ENCODE results near the gene SOWAHC.
A peak's percentile ranks its signal among the peaks of the same experiment; 100 is the strongest.

The SOWAHC gene

DNA sequence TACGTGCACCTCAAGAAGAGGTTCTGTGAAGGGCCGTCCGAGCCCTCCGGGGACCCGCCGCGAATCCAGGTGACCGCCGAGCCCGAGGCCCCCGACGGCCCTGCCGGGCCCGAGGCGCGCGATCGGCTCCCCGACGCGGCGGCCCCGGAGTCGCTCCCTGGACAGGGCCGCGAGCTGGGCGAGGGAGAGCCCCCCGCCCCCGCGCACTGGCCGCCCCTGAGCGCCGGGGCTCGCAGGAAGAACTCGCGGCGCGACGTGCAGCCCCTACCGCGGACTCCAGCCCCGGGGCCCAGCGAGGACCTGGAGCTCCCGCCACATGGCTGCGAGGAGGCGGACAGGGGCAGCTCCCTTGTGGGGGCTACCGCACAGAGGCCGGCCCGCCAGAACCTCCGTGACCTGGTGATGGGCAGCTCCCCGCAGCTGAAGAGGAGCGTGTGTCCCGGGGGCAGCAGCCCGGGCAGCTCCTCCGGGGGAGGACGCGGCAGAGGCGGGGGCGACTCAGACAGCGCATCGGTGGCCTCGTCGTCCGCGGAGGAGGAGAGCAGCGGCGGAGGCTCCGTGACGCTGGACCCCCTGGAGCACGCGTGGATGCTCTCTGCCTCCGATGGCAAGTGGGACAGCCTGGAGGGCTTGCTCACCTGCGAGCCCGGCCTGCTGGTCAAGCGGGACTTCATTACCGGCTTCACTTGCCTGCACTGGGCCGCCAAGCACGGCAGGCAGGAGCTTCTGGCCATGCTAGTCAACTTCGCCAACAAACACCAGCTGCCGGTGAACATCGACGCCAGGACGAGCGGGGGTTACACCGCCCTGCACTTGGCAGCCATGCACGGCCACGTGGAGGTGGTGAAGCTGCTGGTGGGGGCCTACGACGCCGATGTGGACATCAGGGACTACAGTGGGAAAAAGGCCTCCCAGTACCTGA is 812 bp downstream of the SOWAHC start:
- Histone ChIP-seq H3K4me1 (ENCODE audit: control insufficient read depth, insufficient read depth, low read length) (peaks cover 7% of the 10 kb centered on the region), H3K4me3 (ENCODE audit: low read depth, low read length) (peak overlapping the region; percentile 62), H3K27ac (ENCODE audit: extremely low read depth, low read depth, low read length) (peak overlapping the region; percentile 95), H3K36me3 (ENCODE audit: control insufficient read depth in 2 of 2, insufficient read depth in 1 of 2, low read length in 2 of 2) (no peaks in the 10 kb centered on the region; a peak in 1 of 3 replicates), H3K9me3 (ENCODE audit: control insufficient read depth, insufficient read depth, low read depth, low read length) (no peaks in the 10 kb centered on the region)
- CTCF ChIA-PET: interaction anchor here (0.9 to 1.3 kb wide), 2 partner anchors 81 to 121 kb away, joined by 4 read pairs; no protein-coding TSS in a partner anchor
- POLR2A ChIA-PET: interaction anchor here (0.9 to 2.7 kb wide), 6 partner anchors 10 to 69 kb away, joined by 3 to 18 read pairs (median 5); no protein-coding TSS in a partner anchor
- TF ChIP-seq ZNF571 (tag by site-specific recombination; IDR thresholded peaks at IDR 0.05): no peak
- no peak for TF ChIP-seq ZBTB20 (tag by site-specific recombination; IDR thresholded peaks at IDR 0.05)
- no peak for TF ChIP-seq ZNF239 (tag by site-specific recombination; IDR thresholded peaks at IDR 0.05)
- no peak for TF ChIP-seq ZNF10 (tag by site-specific recombination; IDR thresholded peaks at IDR 0.05)
- TF ChIP-seq OVOL3 (tag by site-specific recombination; IDR thresholded peaks at IDR 0.05): no peak
- TF ChIP-seq ZNF2 (tag by site-specific recombination; IDR thresholded peaks at IDR 0.05): peak; percentile 36; the same call in 1 of the 2 replicates
- TF ChIP-seq ZNF140 (tag by site-specific recombination; IDR thresholded peaks at IDR 0.05): no peak
- TF ChIP-seq ZNF560 (tag by site-specific recombination; IDR thresholded peaks at IDR 0.05; ENCODE audit: borderline replicate concordance): no peak
- TF ChIP-seq, protein P1, sequence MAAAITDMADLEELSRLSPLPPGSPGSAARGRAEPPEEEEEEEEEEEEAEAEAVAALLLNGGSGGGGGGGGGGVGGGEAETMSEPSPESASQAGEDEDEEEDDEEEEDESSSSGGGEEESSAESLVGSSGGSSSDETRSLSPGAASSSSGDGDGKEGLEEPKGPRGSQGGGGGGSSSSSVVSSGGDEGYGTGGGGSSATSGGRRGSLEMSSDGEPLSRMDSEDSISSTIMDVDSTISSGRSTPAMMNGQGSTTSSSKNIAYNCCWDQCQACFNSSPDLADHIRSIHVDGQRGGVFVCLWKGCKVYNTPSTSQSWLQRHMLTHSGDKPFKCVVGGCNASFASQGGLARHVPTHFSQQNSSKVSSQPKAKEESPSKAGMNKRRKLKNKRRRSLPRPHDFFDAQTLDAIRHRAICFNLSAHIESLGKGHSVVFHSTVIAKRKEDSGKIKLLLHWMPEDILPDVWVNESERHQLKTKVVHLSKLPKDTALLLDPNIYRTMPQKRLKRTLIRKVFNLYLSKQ (tag by site-specific recombination; IDR thresholded peaks at IDR 0.05; ENCODE audit: borderline replicate concordance): no peak
- peak; percentile 44; the same call in 1 of the 2 replicates for TF ChIP-seq EGR2 (tag by site-specific recombination; IDR thresholded peaks at IDR 0.05; ENCODE audit: low read depth)
- TF ChIP-seq ZNF561 (tag by site-specific recombination; IDR thresholded peaks at IDR 0.05; ENCODE audit: borderline replicate concordance): no peak
- TF ChIP-seq ZNF174 (tag by site-specific recombination; IDR thresholded peaks at IDR 0.05): no peak
- TF ChIP-seq ZNF394 (tag by site-specific recombination; IDR thresholded peaks at IDR 0.05; ENCODE audit: borderline replicate concordance): no peak; the same call in 1 of the 2 replicates
- TF ChIP-seq ZNF768 (tag by site-specific recombination; IDR thresholded peaks at IDR 0.05): no peak
- TF ChIP-seq ZNF510 (tag by site-specific recombination; IDR thresholded peaks at IDR 0.05; ENCODE audit: insufficient replicate concordance): no peak
- TF ChIP-seq ZNF112 (tag by site-specific recombination; IDR thresholded peaks at IDR 0.05): no peak
- TF ChIP-seq ZNF324 (tag by site-specific recombination; IDR thresholded peaks at IDR 0.05): no peak
- no peak for TF ChIP-seq ZNF548 (tag by site-specific recombination; IDR thresholded peaks at IDR 0.05)
- TF ChIP-seq, protein P2, sequence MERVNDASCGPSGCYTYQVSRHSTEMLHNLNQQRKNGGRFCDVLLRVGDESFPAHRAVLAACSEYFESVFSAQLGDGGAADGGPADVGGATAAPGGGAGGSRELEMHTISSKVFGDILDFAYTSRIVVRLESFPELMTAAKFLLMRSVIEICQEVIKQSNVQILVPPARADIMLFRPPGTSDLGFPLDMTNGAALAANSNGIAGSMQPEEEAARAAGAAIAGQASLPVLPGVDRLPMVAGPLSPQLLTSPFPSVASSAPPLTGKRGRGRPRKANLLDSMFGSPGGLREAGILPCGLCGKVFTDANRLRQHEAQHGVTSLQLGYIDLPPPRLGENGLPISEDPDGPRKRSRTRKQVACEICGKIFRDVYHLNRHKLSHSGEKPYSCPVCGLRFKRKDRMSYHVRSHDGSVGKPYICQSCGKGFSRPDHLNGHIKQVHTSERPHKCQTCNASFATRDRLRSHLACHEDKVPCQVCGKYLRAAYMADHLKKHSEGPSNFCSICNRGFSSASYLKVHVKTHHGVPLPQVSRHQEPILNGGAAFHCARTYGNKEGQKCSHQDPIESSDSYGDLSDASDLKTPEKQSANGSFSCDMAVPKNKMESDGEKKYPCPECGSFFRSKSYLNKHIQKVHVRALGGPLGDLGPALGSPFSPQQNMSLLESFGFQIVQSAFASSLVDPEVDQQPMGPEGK (tag by site-specific recombination; IDR thresholded peaks at IDR 0.05): 0 out of 2 replicates have a peak, but pooled peaks have one; percentile 25
- TF ChIP-seq, protein P3, sequence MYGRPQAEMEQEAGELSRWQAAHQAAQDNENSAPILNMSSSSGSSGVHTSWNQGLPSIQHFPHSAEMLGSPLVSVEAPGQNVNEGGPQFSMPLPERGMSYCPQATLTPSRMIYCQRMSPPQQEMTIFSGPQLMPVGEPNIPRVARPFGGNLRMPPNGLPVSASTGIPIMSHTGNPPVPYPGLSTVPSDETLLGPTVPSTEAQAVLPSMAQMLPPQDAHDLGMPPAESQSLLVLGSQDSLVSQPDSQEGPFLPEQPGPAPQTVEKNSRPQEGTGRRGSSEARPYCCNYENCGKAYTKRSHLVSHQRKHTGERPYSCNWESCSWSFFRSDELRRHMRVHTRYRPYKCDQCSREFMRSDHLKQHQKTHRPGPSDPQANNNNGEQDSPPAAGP (tag by site-specific recombination; IDR thresholded peaks at IDR 0.05): no peak
- TF ChIP-seq ZNF76 (tag by site-specific recombination; IDR thresholded peaks at IDR 0.05; ENCODE audit: borderline replicate concordance, low read depth): no peak
- no peak for TF ChIP-seq ZNF664 (tag by site-specific recombination; IDR thresholded peaks at IDR 0.05)
- TF ChIP-seq ZNF341 (tag by site-specific recombination; IDR thresholded peaks at IDR 0.05; ENCODE audit: low read depth): 0 out of 2 replicates have a peak, but pooled peaks have one; percentile 13
- TF ChIP-seq, protein P4, sequence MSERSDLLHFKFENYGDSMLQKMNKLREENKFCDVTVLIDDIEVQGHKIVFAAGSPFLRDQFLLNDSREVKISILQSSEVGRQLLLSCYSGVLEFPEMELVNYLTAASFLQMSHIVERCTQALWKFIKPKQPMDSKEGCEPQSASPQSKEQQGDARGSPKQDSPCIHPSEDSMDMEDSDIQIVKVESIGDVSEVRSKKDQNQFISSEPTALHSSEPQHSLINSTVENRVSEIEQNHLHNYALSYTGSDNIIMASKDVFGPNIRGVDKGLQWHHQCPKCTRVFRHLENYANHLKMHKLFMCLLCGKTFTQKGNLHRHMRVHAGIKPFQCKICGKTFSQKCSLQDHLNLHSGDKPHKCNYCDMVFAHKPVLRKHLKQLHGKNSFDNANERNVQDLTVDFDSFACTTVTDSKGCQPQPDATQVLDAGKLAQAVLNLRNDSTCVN (tag by site-specific recombination; optimal IDR thresholded peaks at IDR 0.05): peak; percentile 37
- TF ChIP-seq BCL11B (tag by site-specific recombination; IDR thresholded peaks at IDR 0.05; ENCODE audit: low read depth): no peak
- TF ChIP-seq, protein P5, sequence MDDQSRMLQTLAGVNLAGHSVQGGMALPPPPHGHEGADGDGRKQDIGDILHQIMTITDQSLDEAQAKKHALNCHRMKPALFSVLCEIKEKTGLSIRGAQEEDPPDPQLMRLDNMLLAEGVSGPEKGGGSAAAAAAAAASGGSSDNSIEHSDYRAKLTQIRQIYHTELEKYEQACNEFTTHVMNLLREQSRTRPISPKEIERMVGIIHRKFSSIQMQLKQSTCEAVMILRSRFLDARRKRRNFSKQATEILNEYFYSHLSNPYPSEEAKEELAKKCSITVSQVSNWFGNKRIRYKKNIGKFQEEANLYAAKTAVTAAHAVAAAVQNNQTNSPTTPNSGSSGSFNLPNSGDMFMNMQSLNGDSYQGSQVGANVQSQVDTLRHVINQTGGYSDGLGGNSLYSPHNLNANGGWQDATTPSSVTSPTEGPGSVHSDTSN (CRISPR knock-in tag; IDR thresholded peaks at IDR 0.05): peak; percentile 61; the same call in 1 of the 2 replicates
- no peak for TF ChIP-seq ZNF221 (tag by site-specific recombination; IDR thresholded peaks at IDR 0.05; ENCODE audit: borderline replicate concordance)
- no peak for TF ChIP-seq ZNF121 (tag by site-specific recombination; IDR thresholded peaks at IDR 0.05)
- peak; percentile 56; the same call in 1 of the 2 replicates for TF ChIP-seq GLIS2 (tag by site-specific recombination; IDR thresholded peaks at IDR 0.05)
- no peak for TF ChIP-seq SP7 (tag by site-specific recombination; IDR thresholded peaks at IDR 0.05)
- peak; percentile 48; the same call in 1 of the 2 replicates for TF ChIP-seq ZNF335 (tag by site-specific recombination; conservative IDR thresholded peaks at IDR 0.05)

All from HEK293 (cell line).